ENCODE results near the gene STARD10. TPM values are rescaled to one million over a fixed set of nuclear protein-coding genes. Genes with fewer than 3 reads are reported as not detected.

The STARD10 gene
- total and polyA plus RNA-seq, 9 of the 15 experiments (the other 6 are each of a cell fraction or from before 2014, with no cell fraction given) = 0.15 to 52.9 (median 32.3) TPM

GRCh38 chr11:72726266-72727220 lies 67.3 kb downstream of the STARD10 start:
- no peak overlapping the region for H3K4me3 ChIP-seq
- no peak overlapping the region for H3K27ac ChIP-seq (ENCODE audit: extremely low read depth, low read depth, low read length)
- no peaks in the 10 kb centered on the region for H3K27me3 ChIP-seq (ENCODE audit: control insufficient read depth in 2 of 2, insufficient read depth in 2 of 2, low read length in 2 of 2)
- peak overlapping the region in 1 of 2 experiments; percentile 70; a peak in 1 of 4 replicates for H3K9ac ChIP-seq (ENCODE audit: insufficient read depth in 1 of 2, low read depth in 2 of 2, low read length in 2 of 2)
- H3K9me3 ChIP-seq (replicated peaks; ENCODE audit: control insufficient read depth, insufficient read depth, low read depth, low read length) = no peaks in the 10 kb centered on the region
- TF ChIP-seq NFRKB (IDR thresholded peaks at IDR 0.05; ENCODE audit: low read depth) (no peak), POLR2B (IDR thresholded peaks at IDR 0.05; ENCODE audit: low read depth, partially characterized antibody) (no peak), BRD4 (IDR thresholded peaks at IDR 0.05) (no peak), ZNF695 (CRISPR knock-in tag; IDR thresholded peaks at IDR 0.05) (no peak), ETV5 (CRISPR knock-in tag; IDR thresholded peaks at IDR 0.05; ENCODE audit: low read depth) (no peak)
- in situ Hi-C loops (cut with MboI) (loop anchor here (5.0 to 10.0 kb wide), 2 partner anchors 458 to 511 kb away; no protein-coding TSS in a partner anchor), intact Hi-C loops (cut with micrococcal nuclease) (loop anchor here (5.0 kb wide), 2 partner anchors 86 to 446 kb away; partner anchors contain the start of gene ATG16L2)
- FAIRE-seq (no peak), ATAC-seq (no peak), DNase-seq (ENCODE audit: extremely low read depth in 1 of 4, low spot score in 3 of 4) (no peak)
- peaks cover 39% of the 10 kb centered on the region for H3K79me2 ChIP-seq (ENCODE audit: control insufficient read depth, insufficient read depth, low read length)
- ChIA-PET CTCF (ENCODE audit: low intra/inter-chr PET ratio) (interaction anchor here (2.4 kb wide), 1 partner anchor 67 kb away, joined by 24 read pairs; the partner anchor contains the start of gene STARD10), POLR2A (interaction anchor here (0.6 to 1.4 kb wide), 6 partner anchors 10 to 103 kb away, joined by 3 to 6 read pairs (median 4); no protein-coding TSS in a partner anchor)
- H4K20me1 ChIP-seq (replicated peaks; ENCODE audit: control insufficient read depth, insufficient read depth, low read length) = no peaks in the 10 kb centered on the region
- BruUV-seq (replicated peaks) = no TSS peak
- no peak overlapping the region for H3K4me2 ChIP-seq (ENCODE audit: insufficient read depth, low read length)
- H2AFZ ChIP-seq (ENCODE audit: low read depth, low read length) = no peak overlapping the region
- peaks cover 5% of the 10 kb centered on the region for H3K9me1 ChIP-seq (ENCODE audit: control insufficient read depth, insufficient read depth, low read length)
- H3K36me3 ChIP-seq (ENCODE audit: control insufficient read depth, insufficient read depth, low read length) = peaks cover 51% of the 10 kb centered on the region
- peaks cover 13 to 21% of the 10 kb centered on the region in 2 experiments; a peak in 4 of 5 replicates for H3K4me1 ChIP-seq (replicated peaks in 1 of 2; ENCODE audit: control insufficient read depth in 2 of 2, insufficient read depth in 2 of 2, low read length in 2 of 2)
- WGBS (ENCODE audit: insufficient coverage, low coverage, missing lambda C conversion rate) = 87% methylated on average over 20 of the region's 40 CpGs

Measured in K562 (cell line).